Body of pancreas (tissue), 4 donors: ENCODE results near the gene SORCS2. TPM values are rescaled to one million over a fixed set of nuclear protein-coding genes. Genes with fewer than 3 reads are reported as not detected.

ENCODE experiments used
- ATAC-seq: fragments of 150-250 bp; one replicate; pipeline ENCODE4 v1.9.1; 2016
- DNase-seq, 4 donors: peaks; one replicate each; pipeline ENCODE4 v3.0.0-alpha.2; 2019
- H3K27ac ChIP-seq, 4 donors: fragments of 200-600 bp; sonication (generic); 1 replicate in 3 of 4; 2 replicates in 1 of 4; pipeline versions ENCODE4 v1.5.1 to v1.6.1; 2016 to 2019; ENCODE audit warnings: mild to moderate bottlenecking in 1 of 4, mixed read lengths in 1 of 4, moderate library complexity in 1 of 4
- H3K27me3 ChIP-seq, 2 donors: fragments of 200-600 bp; sonication (generic); one replicate each; pipeline ENCODE4 v1.6.0; 2016; ENCODE audit warnings: mild to moderate bottlenecking in 1 of 2
- H3K36me3 ChIP-seq, 2 donors: fragments of 200-600 bp; sonication (generic); replicated peaks in 1 of 2; 2 replicates each; pipeline ENCODE4 v1.5.1; 2016; ENCODE audit warnings: low read depth in 2 of 2; ENCODE audit not compliant: insufficient read depth in 1 of 2
- H3K4me1 ChIP-seq: fragments of 200-600 bp; sonication (generic); one replicate; pipeline ENCODE4 v1.6.0; 2016
- H3K4me3 ChIP-seq, 2 donors: fragments of 200-600 bp; sonication (generic); 1 replicate in 1 of 2; 2 replicates in 1 of 2; pipeline ENCODE4 v1.5.1; 2016 to 2019
- H3K9me3 ChIP-seq, 3 donors: fragments of 200-600 bp; sonication (generic); 1 replicate in 2 of 3; 2 replicates in 1 of 3; pipeline ENCODE4 v1.5.1; 2016
- CTCF ChIP-seq, 7 experiments: fragments of 450-650 bp in 4 of 7; fragments of 200-600 bp in 3 of 7; sonication (generic) in 3 of 7; IDR thresholded peaks; one replicate each; pipeline ENCODE4 v1.5.1; 2016 to 2019; ENCODE audit warnings: antibody characterized with exemption in 7 of 7
- POLR2A ChIP-seq, 3 donors: fragments of 450-650 bp; IDR thresholded peaks; one replicate each; pipeline ENCODE4 v1.6.1; 2016; ENCODE audit warnings: antibody characterized with exemption in 3 of 3, mild to moderate bottlenecking in 2 of 3
- WGBS, 2 donors: methylation state at CpG; one replicate each; pipeline ENCODE4 v1.1.5; 2017; 5-methylcytosine and 5-hydroxymethylcytosine counted together
- intact Hi-C: fragments of 100-400 bp; cut with DNase I; formaldehyde crosslinking; loops from one replicate; pipeline ENCODE4 v1.15.1; 2023
- total RNA-seq, 2 donors: library from RNA; depleted of rRNA; stranded (reverse); fragments of >200 nt; gene quantifications; one replicate each; pipeline ENCODE4 v1.1.0, GENCODE V29; 2016

SORCS2 gene
- total RNA-seq, 2 donors from 2014 or later: 0.26 to 0.33 TPM

- H3K4me1 ChIP-seq: no peaks in the 10 kb centered on the region
- intact Hi-C loops: no loop called here
- no peak overlapping the region for H3K4me3 ChIP-seq
- H3K36me3 ChIP-seq: no peaks in the 10 kb centered on the region
- H3K27me3 ChIP-seq: no peaks in the 10 kb centered on the region
- DNase-seq (no peak), ATAC-seq (no peak)
- WGBS, 2 donors: 56 to 65% methylated on average over 13 to 14 of the region's 14 CpGs
- no peak overlapping the region for H3K27ac ChIP-seq
- TF ChIP-seq CTCF (IDR thresholded peaks at IDR 0.05) (no peak), POLR2A (IDR thresholded peaks at IDR 0.05) (no peak)
- H3K9me3 ChIP-seq: no peaks in the 10 kb centered on the region
Measured at GRCh38 chr4:7481227-7481626, 288.9 kb downstream of the SORCS2 start.

- TF ChIP-seq CTCF (IDR thresholded peaks at IDR 0.05) (no peak), POLR2A (IDR thresholded peaks at IDR 0.05) (no peak)
- Histone ChIP-seq H3K4me3 (no peak overlapping the region), H3K4me1 (no peaks in the 10 kb centered on the region), H3K9me3 (no peaks in the 10 kb centered on the region), H3K27me3 (no peaks in the 10 kb centered on the region), H3K27ac (no peak overlapping the region), H3K36me3 (no peaks in the 10 kb centered on the region)
- intact Hi-C loops: no loop called here
- no peak for ATAC-seq
- DNase-seq: no peak
- 30 to 54% methylated on average over 3 to 7 of the region's 7 CpGs for WGBS, 2 donors
Measured at GRCh38 chr4:7485096-7485495, 292.8 kb downstream of the SORCS2 start.

GRCh38 chr4:7486101-7486500, 293.8 kb downstream of the SORCS2 start:
- ATAC-seq (no peak), DNase-seq (no peak)
- 66 to 76% methylated on average over 7 to 10 of the region's 11 CpGs for WGBS, 2 donors
- Histone ChIP-seq H3K4me1 (no peaks in the 10 kb centered on the region), H3K4me3 (no peak overlapping the region), H3K27me3 (no peaks in the 10 kb centered on the region), H3K9me3 (no peaks in the 10 kb centered on the region), H3K27ac (no peak overlapping the region), H3K36me3 (no peaks in the 10 kb centered on the region)
- no peak for TF ChIP-seq POLR2A (IDR thresholded peaks at IDR 0.05)
- TF ChIP-seq CTCF (IDR thresholded peaks at IDR 0.05): no peak
- intact Hi-C loops: no loop called here

GRCh38 chr4:7487502-7487901, 295.2 kb downstream of the SORCS2 start:
- H3K27me3 ChIP-seq: no peaks in the 10 kb centered on the region
- TF ChIP-seq POLR2A (IDR thresholded peaks at IDR 0.05) (no peak), CTCF (IDR thresholded peaks at IDR 0.05) (no peak)
- H3K36me3 ChIP-seq: no peaks in the 10 kb centered on the region
- WGBS, 2 donors: 53 to 56% methylated on average over 10 of the region's 10 CpGs
- no peak overlapping the region for H3K4me3 ChIP-seq
- no peak overlapping the region for H3K27ac ChIP-seq
- peaks cover 0 to 7% (median 0%) of the 10 kb centered on the region in 3 donors for H3K9me3 ChIP-seq
- intact Hi-C loops: no loop called here
- DNase-seq (no peak), ATAC-seq (no peak)
- no peaks in the 10 kb centered on the region for H3K4me1 ChIP-seq

GRCh38 chr4:7487998-7488671, 295.8 kb downstream of the SORCS2 start:
- Histone ChIP-seq H3K9me3 (peaks cover 0 to 7% (median 0%) of the 10 kb centered on the region in 3 donors), H3K27me3 (no peaks in the 10 kb centered on the region), H3K36me3 (no peaks in the 10 kb centered on the region), H3K27ac (no peak overlapping the region), H3K4me1 (no peaks in the 10 kb centered on the region), H3K4me3 (no peak overlapping the region)
- intact Hi-C loops: no loop called here
- DNase-seq (no peak), ATAC-seq (no peak)
- TF ChIP-seq CTCF (IDR thresholded peaks at IDR 0.05) (no peak), POLR2A (IDR thresholded peaks at IDR 0.05) (no peak)
- 32 to 57% methylated on average over 13 to 15 of the region's 15 CpGs for WGBS, 2 donors
